ENCODE data around the gene BCR. TPM values are rescaled to one million over a fixed set of nuclear protein-coding genes. Genes with fewer than 3 reads are reported as not detected.

The BCR gene
- total RNA-seq, 4 donors from 2014 or later: 72.8 to 87.8 (median 79.3) TPM

- Histone ChIP-seq H3K27me3 (no peaks in the 10 kb centered on the region), H3K4me3 (no peak overlapping the region), H3K4me1 (peaks cover 30% of the 10 kb centered on the region), H3K9me3 (no peaks in the 10 kb centered on the region), H3K36me3 (peaks cover 67% of the 10 kb centered on the region), H3K27ac (no peak overlapping the region)
- DNase-seq (ENCODE audit: low spot score in 2 of 2): no peak
- WGBS: 98% methylated on average over 14 of the region's 14 CpGs
- TF ChIP-seq POLR2A (IDR thresholded peaks at IDR 0.05): no peak
- no peak for TF ChIP-seq CTCF (IDR thresholded peaks at IDR 0.05)
- no peak for TF ChIP-seq POLR2AphosphoS5 (IDR thresholded peaks at IDR 0.05)
- no peak for TF ChIP-seq EP300 (IDR thresholded peaks at IDR 0.05)
Measured at GRCh38 chr22:23275751-23276150, 95.4 kb downstream of the BCR start.

- H3K4me3 ChIP-seq: no peak overlapping the region
- 94% methylated on average over 19 of the region's 20 CpGs for WGBS
Measured at GRCh38 chr22:23276656-23277582, 96.6 kb downstream of the BCR start.

GRCh38 chr22:23277583-23278295, 97.4 kb downstream of the BCR start:
- TF ChIP-seq CTCF (IDR thresholded peaks at IDR 0.05) (no peak), EP300 (IDR thresholded peaks at IDR 0.05) (no peak), POLR2A (IDR thresholded peaks at IDR 0.05) (no peak), POLR2AphosphoS5 (IDR thresholded peaks at IDR 0.05) (no peak)
- Histone ChIP-seq H3K4me1 (peaks cover 50% of the 10 kb centered on the region), H3K9me3 (no peaks in the 10 kb centered on the region), H3K27ac (no peak overlapping the region), H3K36me3 (peaks cover 47% of the 10 kb centered on the region), H3K27me3 (no peaks in the 10 kb centered on the region), H3K4me3 (no peak overlapping the region)
- no peak for DNase-seq (ENCODE audit: low spot score in 2 of 2)
- WGBS: 87% methylated on average over 10 of the region's 15 CpGs

More at GRCh38 chr22:23276656-23277582, 96.6 kb downstream of the BCR start:
- no peak for DNase-seq (ENCODE audit: low spot score in 2 of 2)
- Histone ChIP-seq H3K4me1 (peaks cover 42% of the 10 kb centered on the region), H3K27ac (no peak overlapping the region), H3K9me3 (no peaks in the 10 kb centered on the region), H3K27me3 (no peaks in the 10 kb centered on the region), H3K36me3 (peaks cover 55% of the 10 kb centered on the region)
- no peak for TF ChIP-seq EP300 (IDR thresholded peaks at IDR 0.05)
- TF ChIP-seq POLR2A (IDR thresholded peaks at IDR 0.05): no peak
- no peak for TF ChIP-seq POLR2AphosphoS5 (IDR thresholded peaks at IDR 0.05)
- no peak for TF ChIP-seq CTCF (IDR thresholded peaks at IDR 0.05)

GRCh38 chr22:23278883-23279675, 98.8 kb downstream of the BCR start:
- H3K36me3 ChIP-seq: peaks cover 37% of the 10 kb centered on the region
- WGBS: 35% methylated on average over 8 of the region's 11 CpGs
- no peak for TF ChIP-seq POLR2AphosphoS5 (IDR thresholded peaks at IDR 0.05)
- no peak for TF ChIP-seq EP300 (IDR thresholded peaks at IDR 0.05)
- TF ChIP-seq POLR2A (IDR thresholded peaks at IDR 0.05): no peak
- no peak for TF ChIP-seq CTCF (IDR thresholded peaks at IDR 0.05)
- peak overlapping the region; percentile 76 for H3K27ac ChIP-seq
- no peaks in the 10 kb centered on the region for H3K27me3 ChIP-seq
- no peak for DNase-seq (ENCODE audit: low spot score in 2 of 2)
- no peaks in the 10 kb centered on the region for H3K9me3 ChIP-seq
- peaks cover 57% of the 10 kb centered on the region for H3K4me1 ChIP-seq
- H3K4me3 ChIP-seq: no peak overlapping the region

Data from suprapubic skin (tissue), 4 donors.